Smooth muscle cell (in vitro differentiated cells): ENCODE measurements around the gene MRPL32. TPM values are rescaled to one million over a fixed set of nuclear protein-coding genes. Genes with fewer than 3 reads are reported as not detected.

Source experiments
- DNase-seq: peaks from one replicate; lab custom pipeline; 2025; ENCODE audit not compliant: unreplicated experiment; lab: John Stamatoyannopoulos, UW
- H2AFZ ChIP-seq: fragments of 200-600 bp; sonication (generic); 2 replicates; pipeline ENCODE4 v1.6.0; 2016; ENCODE audit warnings: antibody characterized with exemption, low read depth, mild to moderate bottlenecking
- H3F3A ChIP-seq: fragments of 200-600 bp; sonication (generic); 2 replicates; pipeline ENCODE4 v1.6.0; 2017; ENCODE audit warnings: antibody characterized with exemption, low read depth
- H3K27ac ChIP-seq: fragments of 200-600 bp; sonication (generic); 2 replicates; pipeline ENCODE4 v1.5.1; 2016; ENCODE audit warnings: low read depth, mild to moderate bottlenecking
- H3K27me3 ChIP-seq: fragments of 200-600 bp; sonication (generic); 2 replicates; pipeline ENCODE4 v1.6.1; 2016; ENCODE audit warnings: low read depth, mild to moderate bottlenecking
- H3K36me3 ChIP-seq: fragments of 200-600 bp; sonication (generic); 2 replicates; pipeline ENCODE4 v1.5.1; 2016; ENCODE audit warnings: low read depth
- H3K4me1 ChIP-seq: fragments of 200-600 bp; sonication (generic); 2 replicates; pipeline ENCODE4 v1.5.1; 2016; ENCODE audit warnings: low read depth
- H3K4me2 ChIP-seq: fragments of 200-600 bp; sonication (generic); 2 replicates; pipeline ENCODE4 v1.6.0; 2016; ENCODE audit warnings: mild to moderate bottlenecking
- H3K4me3 ChIP-seq: fragments of 200-600 bp; sonication (generic); 2 replicates; pipeline ENCODE4 v1.5.1; 2016; ENCODE audit warnings: mild to moderate bottlenecking
- H3K79me2 ChIP-seq: fragments of 200-600 bp; sonication (generic); 2 replicates; pipeline ENCODE4 v1.6.0; 2016; ENCODE audit warnings: low read depth, mild to moderate bottlenecking
- H3K9ac ChIP-seq: fragments of 200-600 bp; sonication (generic); 2 replicates; pipeline ENCODE4 v1.6.0; 2016; ENCODE audit warnings: low read depth
- H3K9me3 ChIP-seq: fragments of 200-600 bp; sonication (generic); replicated peaks from 2 replicates; pipeline ENCODE4 v1.5.1; 2016; ENCODE audit warnings: low read depth
- H4K20me1 ChIP-seq: fragments of 200-600 bp; sonication (generic); 2 replicates; pipeline ENCODE4 v1.6.0; 2016; ENCODE audit warnings: low read depth
- WGBS: methylation state at CpG from one replicate; pipeline ENCODE4 v1.1.7; 2016; ENCODE audit warnings: low lambda C conversion rate; 5-methylcytosine and 5-hydroxymethylcytosine counted together
- polyA plus RNA-seq: library from polyadenylated mRNA; unstranded; fragments of >200 nt; fragmentation: Nextera tagmentation; extraction: Ambion mirVana; gene quantifications from 2 replicates; pipeline ENCODE4 v1.2.1, GENCODE V29; 2016
- total RNA-seq: library from RNA; depleted of rRNA; stranded (reverse); fragments of >200 nt; gene quantifications from 2 replicates; pipeline ENCODE4 v1.2.3, GENCODE V29; 2014
- TF ChIP-seq, protein P1 (sequence below): fragments of 200-600 bp; sonication (generic); IDR thresholded peaks from 2 replicates; pipeline ENCODE4 v1.5.1; 2017; ENCODE audit warnings: borderline replicate concordance, mild to moderate bottlenecking, antibody characterized with exemption; ENCODE audit not compliant: insufficient read depth, poor library complexity, severe bottlenecking

Gene MRPL32
- total and polyA plus RNA-seq, 2 experiments from 2014 or later: 59.7 to 82.1 TPM

GRCh38 chr7:42911454-42912447 is 20.4 kb upstream of the MRPL32 start, which contains the start of gene C7orf25:
Gene C7orf25, minus strand, starts transcription at chr7:42912070. Its CDS starts 1,170 bp downstream, at chr7:42910900.
- Histone ChIP-seq H3K27me3 (no peaks in the 10 kb centered on the region), H3K4me2 (peak within 1 kb of the TSS; percentile 91), H3K9me3 (no peaks in the 10 kb centered on the region), H3K36me3 (peaks cover 4% of the 10 kb centered on the region), H4K20me1 (no peaks in the 10 kb centered on the region), H3F3A (peaks cover 22% of the 10 kb centered on the region), H2AFZ (peak within 1 kb of the TSS; percentile 90), H3K4me1 (peaks cover 23% of the 10 kb centered on the region), H3K27ac (peak within 1 kb of the TSS; percentile 76), H3K9ac (peak within 1 kb of the TSS; percentile 69), H3K4me3 (peak within 1 kb of the TSS; percentile 88), H3K79me2 (peaks cover 6% of the 10 kb centered on the region)
- TF ChIP-seq, protein P1, sequence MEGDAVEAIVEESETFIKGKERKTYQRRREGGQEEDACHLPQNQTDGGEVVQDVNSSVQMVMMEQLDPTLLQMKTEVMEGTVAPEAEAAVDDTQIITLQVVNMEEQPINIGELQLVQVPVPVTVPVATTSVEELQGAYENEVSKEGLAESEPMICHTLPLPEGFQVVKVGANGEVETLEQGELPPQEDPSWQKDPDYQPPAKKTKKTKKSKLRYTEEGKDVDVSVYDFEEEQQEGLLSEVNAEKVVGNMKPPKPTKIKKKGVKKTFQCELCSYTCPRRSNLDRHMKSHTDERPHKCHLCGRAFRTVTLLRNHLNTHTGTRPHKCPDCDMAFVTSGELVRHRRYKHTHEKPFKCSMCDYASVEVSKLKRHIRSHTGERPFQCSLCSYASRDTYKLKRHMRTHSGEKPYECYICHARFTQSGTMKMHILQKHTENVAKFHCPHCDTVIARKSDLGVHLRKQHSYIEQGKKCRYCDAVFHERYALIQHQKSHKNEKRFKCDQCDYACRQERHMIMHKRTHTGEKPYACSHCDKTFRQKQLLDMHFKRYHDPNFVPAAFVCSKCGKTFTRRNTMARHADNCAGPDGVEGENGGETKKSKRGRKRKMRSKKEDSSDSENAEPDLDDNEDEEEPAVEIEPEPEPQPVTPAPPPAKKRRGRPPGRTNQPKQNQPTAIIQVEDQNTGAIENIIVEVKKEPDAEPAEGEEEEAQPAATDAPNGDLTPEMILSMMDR: no peak
- peak; percentile 89 for DNase-seq
- 1% methylated on average over 54 of the region's 95 CpGs for WGBS

DNA sequence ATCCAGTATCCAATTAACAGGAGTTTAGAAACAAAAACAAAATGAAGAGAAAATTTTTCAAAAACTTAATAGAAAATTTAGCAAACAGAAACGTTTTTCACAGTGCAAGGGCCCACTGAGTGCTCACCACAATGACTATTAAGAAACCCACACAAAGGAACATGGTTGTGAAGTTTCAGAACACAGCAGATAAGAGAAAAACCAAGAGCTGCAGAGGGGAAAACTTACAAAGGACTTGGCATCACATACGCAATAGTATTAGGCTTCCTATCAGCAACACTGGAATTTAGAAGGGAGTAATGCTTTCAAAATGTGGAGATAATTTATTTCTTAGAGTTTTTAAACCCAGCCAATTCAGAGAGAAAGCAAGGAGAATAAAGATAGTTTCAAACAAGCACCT is 18.6 kb upstream of the MRPL32 start:
- H3K9me3 ChIP-seq: no peaks in the 10 kb centered on the region
- DNase-seq: no peak
- peaks cover 23% of the 10 kb centered on the region for H3K4me1 ChIP-seq
- no peak overlapping the region for H2AFZ ChIP-seq
- TF ChIP-seq, protein P1: no peak
- peak overlapping the region; percentile 62 for H3K4me2 ChIP-seq
- H3K36me3 ChIP-seq: peaks cover 11% of the 10 kb centered on the region
- H3K27ac ChIP-seq: peak overlapping the region; percentile 76
- no peaks in the 10 kb centered on the region for H3K27me3 ChIP-seq
- no peaks in the 10 kb centered on the region for H4K20me1 ChIP-seq
- WGBS: 33% methylated on average over 2 of the region's 2 CpGs
- peaks cover 28% of the 10 kb centered on the region for H3F3A ChIP-seq
- peaks cover 6% of the 10 kb centered on the region for H3K79me2 ChIP-seq
- H3K4me3 ChIP-seq: no peak overlapping the region
- H3K9ac ChIP-seq: peak overlapping the region; percentile 24

DNA sequence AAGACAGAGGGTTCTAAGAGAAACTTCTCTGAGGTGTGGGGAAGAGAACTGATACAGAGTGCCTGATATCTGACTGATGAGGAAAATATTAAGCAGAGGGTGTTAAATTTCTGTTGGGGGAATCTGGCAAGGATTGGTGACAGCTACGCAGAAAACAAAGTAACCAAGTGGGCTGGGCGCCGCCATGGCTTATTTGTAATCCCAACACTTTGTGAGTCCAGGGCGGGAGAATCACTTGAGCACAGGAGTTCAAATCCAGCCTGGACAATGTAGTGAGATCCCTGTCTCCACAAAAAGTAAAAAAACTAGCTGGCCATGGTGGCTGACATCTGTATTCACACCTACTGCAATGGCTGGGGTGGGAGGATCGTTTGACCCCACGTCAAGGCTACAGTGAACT is 18.2 kb upstream of the MRPL32 start:
- Histone ChIP-seq H3K27me3 (no peaks in the 10 kb centered on the region), H3K4me2 (peak overlapping the region; percentile 62), H3K9me3 (no peaks in the 10 kb centered on the region), H3K79me2 (peaks cover 6% of the 10 kb centered on the region), H3K36me3 (peaks cover 11% of the 10 kb centered on the region), H3K27ac (peak overlapping the region; percentile 76), H3K4me3 (no peak overlapping the region), H4K20me1 (no peaks in the 10 kb centered on the region), H3K4me1 (peaks cover 23% of the 10 kb centered on the region), H3K9ac (peak overlapping the region; percentile 24), H2AFZ (no peak overlapping the region), H3F3A (peaks cover 28% of the 10 kb centered on the region)
- 66% methylated on average over 6 of the region's 6 CpGs for WGBS
- TF ChIP-seq, protein P1: no peak
- no peak for DNase-seq
